ENCODE data around the gene SOX6. TPM values are rescaled to one million over a fixed set of nuclear protein-coding genes. Genes with fewer than 3 reads are reported as not detected.

Gene SOX6
- total RNA-seq, 2 experiments from 2014 or later = 0.20 TPM; not detected in 1

DNA sequence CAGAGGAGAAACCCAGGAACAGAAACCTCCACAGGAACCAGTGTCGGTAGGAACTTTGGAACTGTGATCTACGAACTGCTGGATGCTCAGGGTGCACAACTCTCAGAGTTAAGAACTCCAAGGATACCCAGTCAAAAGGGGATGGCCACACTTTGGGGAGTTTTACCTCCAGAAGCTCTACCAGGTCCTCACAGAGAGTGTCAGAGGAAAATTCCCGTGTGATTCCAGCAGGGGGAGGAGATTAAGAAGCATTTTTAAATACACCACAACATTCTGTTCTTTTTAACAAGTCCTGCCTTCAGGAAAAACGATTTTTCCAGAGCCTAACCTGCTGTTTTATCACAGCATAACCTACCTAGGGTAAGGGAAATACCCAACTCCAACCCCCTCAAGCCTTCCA, 104.0 kb downstream of the SOX6 start:
- Histone ChIP-seq H3K36me3 (ENCODE audit: insufficient read depth, low read length) (no peaks in the 10 kb centered on the region), H3K4me1 (ENCODE audit: insufficient read depth, low read length) (no peaks in the 10 kb centered on the region), H3K27me3 (ENCODE audit: control insufficient read depth in 1 of 2, insufficient read depth in 2 of 2, low read length in 2 of 2) (no peaks in the 10 kb centered on the region), H3K4me3 (ENCODE audit: low read length) (no peak overlapping the region), H3K9me3 (ENCODE audit: control insufficient read depth in 1 of 2, insufficient read depth in 1 of 2, low read length in 2 of 2) (peaks cover 0 to 7% of the 10 kb centered on the region in 2 experiments), H3K27ac (ENCODE audit: low read depth in 1 of 2, low read length in 2 of 2) (no peak overlapping the region)
- intact Hi-C loops (cut with DNase I, micrococcal nuclease) = no loop called here
- H3K9me3 Mint-ChIP-seq = peaks cover 4% of the 10 kb centered on the region
- no peak overlapping the region for H3K4me3 Mint-ChIP-seq
- no peaks in the 10 kb centered on the region for H3K27me3 Mint-ChIP-seq
- no peaks in the 10 kb centered on the region for H3K36me3 Mint-ChIP-seq (ENCODE audit: low read depth)
- CTCF ChIA-PET = no interaction called here
- no peaks in the 10 kb centered on the region for H3K4me1 Mint-ChIP-seq (ENCODE audit: low read depth)
- no peak for DNase-seq
- H3K27ac Mint-ChIP-seq = no peak overlapping the region
- ATAC-seq (ENCODE audit: poor library complexity) = no peak
- POLR2A ChIA-PET = no interaction called here
- TF ChIP-seq, protein P1, sequence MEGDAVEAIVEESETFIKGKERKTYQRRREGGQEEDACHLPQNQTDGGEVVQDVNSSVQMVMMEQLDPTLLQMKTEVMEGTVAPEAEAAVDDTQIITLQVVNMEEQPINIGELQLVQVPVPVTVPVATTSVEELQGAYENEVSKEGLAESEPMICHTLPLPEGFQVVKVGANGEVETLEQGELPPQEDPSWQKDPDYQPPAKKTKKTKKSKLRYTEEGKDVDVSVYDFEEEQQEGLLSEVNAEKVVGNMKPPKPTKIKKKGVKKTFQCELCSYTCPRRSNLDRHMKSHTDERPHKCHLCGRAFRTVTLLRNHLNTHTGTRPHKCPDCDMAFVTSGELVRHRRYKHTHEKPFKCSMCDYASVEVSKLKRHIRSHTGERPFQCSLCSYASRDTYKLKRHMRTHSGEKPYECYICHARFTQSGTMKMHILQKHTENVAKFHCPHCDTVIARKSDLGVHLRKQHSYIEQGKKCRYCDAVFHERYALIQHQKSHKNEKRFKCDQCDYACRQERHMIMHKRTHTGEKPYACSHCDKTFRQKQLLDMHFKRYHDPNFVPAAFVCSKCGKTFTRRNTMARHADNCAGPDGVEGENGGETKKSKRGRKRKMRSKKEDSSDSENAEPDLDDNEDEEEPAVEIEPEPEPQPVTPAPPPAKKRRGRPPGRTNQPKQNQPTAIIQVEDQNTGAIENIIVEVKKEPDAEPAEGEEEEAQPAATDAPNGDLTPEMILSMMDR (IDR thresholded peaks at IDR 0.05) = no peak

GRCh38 chr11:16248248-16248647, 108.1 kb downstream of the SOX6 start:
- no peak for ATAC-seq (ENCODE audit: poor library complexity)
- no peak overlapping the region for H3K4me3 ChIP-seq (ENCODE audit: low read length)
- peaks cover 0 to 7% of the 10 kb centered on the region in 2 experiments for H3K9me3 ChIP-seq (ENCODE audit: control insufficient read depth in 1 of 2, insufficient read depth in 1 of 2, low read length in 2 of 2)
- no peaks in the 10 kb centered on the region for H3K27me3 Mint-ChIP-seq
- no peak for DNase-seq
- no peaks in the 10 kb centered on the region for H3K4me1 ChIP-seq (ENCODE audit: insufficient read depth, low read length)
- ChIA-PET POLR2A (no interaction called here), CTCF (no interaction called here)
- H3K27me3 ChIP-seq (ENCODE audit: control insufficient read depth in 1 of 2, insufficient read depth in 2 of 2, low read length in 2 of 2) = no peaks in the 10 kb centered on the region
- TF ChIP-seq, protein P1 (IDR thresholded peaks at IDR 0.05) = no peak
- no peaks in the 10 kb centered on the region for H3K4me1 Mint-ChIP-seq (ENCODE audit: low read depth)
- H3K4me3 Mint-ChIP-seq = no peak overlapping the region
- peaks cover 6% of the 10 kb centered on the region for H3K9me3 Mint-ChIP-seq
- intact Hi-C loops (cut with DNase I, micrococcal nuclease) = no loop called here
- H3K27ac Mint-ChIP-seq = no peak overlapping the region
- no peaks in the 10 kb centered on the region for H3K36me3 ChIP-seq (ENCODE audit: insufficient read depth, low read length)
- no peak overlapping the region for H3K27ac ChIP-seq (ENCODE audit: low read depth in 1 of 2, low read length in 2 of 2)
- no peaks in the 10 kb centered on the region for H3K36me3 Mint-ChIP-seq (ENCODE audit: low read depth)

- H3K4me1 Mint-ChIP-seq (ENCODE audit: low read depth) = no peaks in the 10 kb centered on the region
- DNase-seq (no peak), ATAC-seq (ENCODE audit: poor library complexity) (no peak)
- H3K9me3 ChIP-seq (ENCODE audit: control insufficient read depth in 1 of 2, insufficient read depth in 1 of 2, low read length in 2 of 2) = no peaks in the 10 kb centered on the region
- no peaks in the 10 kb centered on the region for H3K36me3 ChIP-seq (ENCODE audit: insufficient read depth, low read length)
- no peaks in the 10 kb centered on the region for H3K27me3 Mint-ChIP-seq
- H3K27ac Mint-ChIP-seq = no peak overlapping the region
- POLR2A ChIA-PET = no interaction called here
- no peaks in the 10 kb centered on the region for H3K27me3 ChIP-seq (ENCODE audit: control insufficient read depth in 1 of 2, insufficient read depth in 2 of 2, low read length in 2 of 2)
- H3K27ac ChIP-seq (ENCODE audit: low read depth in 1 of 2, low read length in 2 of 2) = no peak overlapping the region
- CTCF ChIA-PET = no interaction called here
- intact Hi-C loops (cut with DNase I, micrococcal nuclease) = no loop called here
- H3K4me3 Mint-ChIP-seq = no peak overlapping the region
- H3K4me1 ChIP-seq (ENCODE audit: insufficient read depth, low read length) = no peaks in the 10 kb centered on the region
- TF ChIP-seq, protein P1 (IDR thresholded peaks at IDR 0.05) = no peak
- no peak overlapping the region for H3K4me3 ChIP-seq (ENCODE audit: low read length)
- H3K36me3 Mint-ChIP-seq (ENCODE audit: low read depth) = no peaks in the 10 kb centered on the region
- H3K9me3 Mint-ChIP-seq = peaks cover 8% of the 10 kb centered on the region
These were observed 113.5 kb downstream of the SOX6 start for GRCh38 chr11:16242806-16243205.
